DND-41 (cell line): ENCODE results near the gene MNS1.

Experiments used
- ATAC-seq: fragments of 200-7000 bp; cut with Tn5 transposase; 3 replicates; pipeline ENCODE4 v1.9.1; 2021; ENCODE audit warnings: low read depth; ENCODE audit not compliant: insufficient read depth
- DNase-seq: peaks from one replicate; pipeline ENCODE4 v3.0.0-alpha.2; 2020
- H2AFZ ChIP-seq: 2 replicates; pipeline ENCODE4 v1.6.0; 2012; ENCODE audit warnings: low read depth, low read length
- H3K27ac ChIP-seq: 2 replicates; pipeline ENCODE4 v1.5.1; 2012; ENCODE audit warnings: low read length, inconsistent platforms
- H3K27me3 ChIP-seq: fragments of 200-600 bp; sonication (generic); 2 replicates; pipeline ENCODE4 v1.6.0; 2012; ENCODE audit warnings: low read length, mild to moderate bottlenecking, inconsistent platforms; ENCODE audit not compliant: insufficient read depth, poor library complexity
- H3K36me3 ChIP-seq: 2 replicates; pipeline ENCODE4 v1.5.1; 2012; ENCODE audit warnings: low read length, inconsistent platforms; ENCODE audit not compliant: insufficient read depth
- H3K4me1 ChIP-seq: 2 replicates; pipeline ENCODE4 v1.5.1; 2012; ENCODE audit warnings: mild to moderate bottlenecking, low read length; ENCODE audit not compliant: insufficient read depth
- H3K4me2 ChIP-seq: 2 replicates; pipeline ENCODE4 v1.6.0; 2012; ENCODE audit warnings: mild to moderate bottlenecking, moderate library complexity, low read length, inconsistent platforms; ENCODE audit not compliant: insufficient read depth
- H3K4me3 ChIP-seq, 2 experiments: fragments of 200-600 bp in 1 of 2; shearing (Covaris generic) in 1 of 2; 2 replicates each; pipeline ENCODE4 v1.5.1; 2012 to 2016; ENCODE audit warnings: inconsistent platforms in 2 of 2, low read length in 2 of 2, mild to moderate bottlenecking in 2 of 2, low read depth in 1 of 2, moderate library complexity in 1 of 2
- H3K79me2 ChIP-seq: 2 replicates; pipeline ENCODE4 v1.6.0; 2012; ENCODE audit warnings: low read length, inconsistent platforms; ENCODE audit not compliant: insufficient read depth
- H3K9ac ChIP-seq: 2 replicates; pipeline ENCODE4 v1.6.0; 2012; ENCODE audit warnings: low read depth, mild to moderate bottlenecking, inconsistent platforms, low read length, moderate library complexity
- H3K9me3 ChIP-seq: 2 replicates; pipeline ENCODE4 v1.5.1; 2012; ENCODE audit warnings: low read length, moderate library complexity, mild to moderate bottlenecking, inconsistent platforms; ENCODE audit not compliant: insufficient read depth, severe bottlenecking
- H4K20me1 ChIP-seq: 2 replicates; pipeline ENCODE4 v1.6.0; 2012; ENCODE audit warnings: low read length; ENCODE audit not compliant: insufficient read depth
- EZH2 ChIP-seq: IDR thresholded peaks from 3 replicates; pipeline ENCODE4 v1.6.1; 2012; ENCODE audit warnings: borderline replicate concordance, low read depth, mild to moderate bottlenecking, moderate library complexity, low read length, inconsistent platforms; ENCODE audit not compliant: severe bottlenecking
- TF ChIP-seq, protein P1 (sequence below): IDR thresholded peaks from 2 replicates; pipeline ENCODE4 v1.5.1; 2012; ENCODE audit warnings: borderline replicate concordance, low read length, moderate library complexity, mild to moderate bottlenecking; ENCODE audit not compliant: poor library complexity, severe bottlenecking; ENCODE audit errors: extremely low read depth

The MNS1 gene, protein sequence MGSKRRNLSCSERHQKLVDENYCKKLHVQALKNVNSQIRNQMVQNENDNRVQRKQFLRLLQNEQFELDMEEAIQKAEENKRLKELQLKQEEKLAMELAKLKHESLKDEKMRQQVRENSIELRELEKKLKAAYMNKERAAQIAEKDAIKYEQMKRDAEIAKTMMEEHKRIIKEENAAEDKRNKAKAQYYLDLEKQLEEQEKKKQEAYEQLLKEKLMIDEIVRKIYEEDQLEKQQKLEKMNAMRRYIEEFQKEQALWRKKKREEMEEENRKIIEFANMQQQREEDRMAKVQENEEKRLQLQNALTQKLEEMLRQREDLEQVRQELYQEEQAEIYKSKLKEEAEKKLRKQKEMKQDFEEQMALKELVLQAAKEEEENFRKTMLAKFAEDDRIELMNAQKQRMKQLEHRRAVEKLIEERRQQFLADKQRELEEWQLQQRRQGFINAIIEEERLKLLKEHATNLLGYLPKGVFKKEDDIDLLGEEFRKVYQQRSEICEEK

DNA sequence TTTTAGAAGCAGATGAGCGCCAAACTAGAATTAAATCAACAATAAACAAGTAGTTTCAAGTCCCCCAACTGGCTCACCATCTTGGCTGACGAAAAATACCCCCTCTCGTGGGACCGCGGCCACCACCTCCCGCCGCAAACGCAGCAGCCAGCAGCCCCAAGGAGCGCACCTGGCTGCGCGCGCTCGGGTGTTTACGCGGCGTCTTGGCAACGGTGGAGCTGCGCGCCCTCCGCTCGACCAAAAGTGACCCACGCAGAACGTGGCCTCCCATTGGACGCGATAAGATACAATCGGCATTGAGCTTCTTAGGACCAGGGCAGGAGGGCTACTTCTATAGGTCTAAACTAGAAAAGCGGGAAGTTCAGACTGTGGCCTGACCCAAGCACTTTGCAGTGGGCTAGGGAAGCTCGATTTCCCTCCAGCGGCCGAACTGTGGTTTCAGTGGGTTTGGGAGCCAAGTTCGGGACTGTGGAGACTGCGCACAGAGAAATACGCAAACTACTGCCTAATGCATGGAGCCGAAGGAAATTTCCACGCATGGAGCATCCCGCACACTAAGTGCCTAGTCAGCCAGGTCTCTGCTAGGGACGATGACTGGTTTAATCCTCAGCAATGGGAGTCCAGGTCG lies at the start of gene MNS1:
TSS of gene MNS1 (minus strand) at position 245 of the 628 bp plus-strand sequence. CDS start at position 80, 165 bp downstream.
- Histone ChIP-seq H3K27me3 (no peaks in the 10 kb centered on the region), H3K9me3 (no peaks in the 10 kb centered on the region), H3K4me2 (peak within 1 kb of the TSS; percentile 68), H4K20me1 (no peaks in the 10 kb centered on the region), H3K27ac (peak within 1 kb of the TSS; percentile 95), H2AFZ (peak within 1 kb of the TSS; percentile 73), H3K9ac (peak within 1 kb of the TSS; percentile 63), H3K79me2 (peaks cover 27% of the 10 kb centered on the region), H3K4me1 (peaks cover 67% of the 10 kb centered on the region), H3K36me3 (0 out of 2 replicates have a peak, but pooled peaks cover 10% of the 10 kb centered on the region), H3K4me3 (peak within 1 kb of the TSS; percentile 55 to 64; a peak in 3 of 4 replicates)
- peak; percentile 92 for ATAC-seq
- TF ChIP-seq EZH2: no peak
- TF ChIP-seq, protein P1, sequence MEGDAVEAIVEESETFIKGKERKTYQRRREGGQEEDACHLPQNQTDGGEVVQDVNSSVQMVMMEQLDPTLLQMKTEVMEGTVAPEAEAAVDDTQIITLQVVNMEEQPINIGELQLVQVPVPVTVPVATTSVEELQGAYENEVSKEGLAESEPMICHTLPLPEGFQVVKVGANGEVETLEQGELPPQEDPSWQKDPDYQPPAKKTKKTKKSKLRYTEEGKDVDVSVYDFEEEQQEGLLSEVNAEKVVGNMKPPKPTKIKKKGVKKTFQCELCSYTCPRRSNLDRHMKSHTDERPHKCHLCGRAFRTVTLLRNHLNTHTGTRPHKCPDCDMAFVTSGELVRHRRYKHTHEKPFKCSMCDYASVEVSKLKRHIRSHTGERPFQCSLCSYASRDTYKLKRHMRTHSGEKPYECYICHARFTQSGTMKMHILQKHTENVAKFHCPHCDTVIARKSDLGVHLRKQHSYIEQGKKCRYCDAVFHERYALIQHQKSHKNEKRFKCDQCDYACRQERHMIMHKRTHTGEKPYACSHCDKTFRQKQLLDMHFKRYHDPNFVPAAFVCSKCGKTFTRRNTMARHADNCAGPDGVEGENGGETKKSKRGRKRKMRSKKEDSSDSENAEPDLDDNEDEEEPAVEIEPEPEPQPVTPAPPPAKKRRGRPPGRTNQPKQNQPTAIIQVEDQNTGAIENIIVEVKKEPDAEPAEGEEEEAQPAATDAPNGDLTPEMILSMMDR: no peak
- DNase-seq: peak; percentile 94

DNA sequence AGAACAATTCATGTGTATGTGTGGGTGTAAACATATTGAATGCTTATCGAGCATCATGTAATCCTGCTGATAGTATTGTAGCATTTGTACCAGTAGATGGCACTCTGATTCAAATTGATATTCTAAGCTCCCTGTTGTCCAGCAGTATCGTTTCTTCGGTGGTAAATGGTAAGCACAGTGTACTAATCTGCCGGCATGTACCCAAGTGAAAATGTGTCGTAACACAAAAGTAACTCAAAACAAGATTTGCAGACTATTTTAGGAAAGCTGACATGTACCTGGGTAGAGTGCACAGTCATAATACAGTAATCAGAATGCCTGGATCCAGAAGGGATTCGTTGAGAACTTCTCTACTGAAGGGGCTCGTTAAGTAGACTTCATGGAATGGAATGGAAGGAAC lies 31.7 kb upstream of the MNS1 start:
- H3K4me3 ChIP-seq: no peak overlapping the region
- H2AFZ ChIP-seq: no peak overlapping the region
- ATAC-seq: peak; percentile 48
- H3K9me3 ChIP-seq: peaks cover 5% of the 10 kb centered on the region
- no peak overlapping the region for H3K4me2 ChIP-seq
- peak; percentile 41 for DNase-seq
- peak overlapping the region; percentile 71 for H3K27ac ChIP-seq
- H4K20me1 ChIP-seq: no peaks in the 10 kb centered on the region
- H3K9ac ChIP-seq: no peak overlapping the region
- H3K4me1 ChIP-seq: peaks cover 46% of the 10 kb centered on the region
- no peak for TF ChIP-seq EZH2
- TF ChIP-seq, protein P1: peak; percentile 82
- H3K79me2 ChIP-seq: no peaks in the 10 kb centered on the region
- no peaks in the 10 kb centered on the region for H3K27me3 ChIP-seq
- H3K36me3 ChIP-seq: no peaks in the 10 kb centered on the region

DNA sequence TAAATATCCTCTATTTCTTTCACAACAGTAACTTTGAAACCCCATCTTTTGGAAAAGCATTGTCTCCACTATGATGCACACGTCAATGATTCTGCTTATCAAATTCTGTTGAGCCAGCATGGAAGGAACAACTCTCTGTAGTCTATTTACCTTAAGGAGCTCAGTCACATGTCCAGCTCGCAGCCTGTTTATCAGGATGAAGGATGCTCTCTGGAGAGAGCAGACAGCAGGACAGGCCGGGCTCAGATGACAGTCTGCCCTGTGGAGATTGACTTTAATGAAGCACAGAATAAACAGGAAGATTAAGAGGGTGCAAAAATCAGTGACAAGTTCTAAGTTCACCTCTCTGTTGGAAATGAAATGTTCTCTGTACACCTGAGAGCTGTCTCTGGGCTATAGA lies 30.6 kb upstream of the MNS1 start:
- TF ChIP-seq, protein P1: no peak
- H3K9ac ChIP-seq: no peak overlapping the region
- no peaks in the 10 kb centered on the region for H3K27me3 ChIP-seq
- H3K36me3 ChIP-seq: no peaks in the 10 kb centered on the region
- no peak for DNase-seq
- peaks cover 57% of the 10 kb centered on the region for H3K4me1 ChIP-seq
- H3K4me2 ChIP-seq: no peak overlapping the region
- no peak overlapping the region for H3K4me3 ChIP-seq
- no peak overlapping the region for H2AFZ ChIP-seq
- H3K27ac ChIP-seq: peak overlapping the region; percentile 81; the same call in 1 of the 2 replicates
- H3K9me3 ChIP-seq: peaks cover 5% of the 10 kb centered on the region
- H3K79me2 ChIP-seq: no peaks in the 10 kb centered on the region
- no peaks in the 10 kb centered on the region for H4K20me1 ChIP-seq
- ATAC-seq: no peak
